Stomach (tissue), 4 donors: ENCODE results near the gene ZNF775.

ENCODE experiments used
- EP300 ChIP-seq: sonication (generic); formaldehyde crosslinking; IDR thresholded peaks from one replicate; pipeline ENCODE4 v1.6.1; 2017; ENCODE audit warnings: antibody characterized with exemption
- POLR2A ChIP-seq, 4 donors: fragments of 450-650 bp; IDR thresholded peaks; one replicate each; pipeline ENCODE4 v1.6.1; 2016; ENCODE audit warnings: antibody characterized with exemption in 4 of 4, control low read depth in 2 of 4, mild to moderate bottlenecking in 1 of 4, moderate library complexity in 1 of 4
- POLR2AphosphoS5 ChIP-seq, 3 donors: sonication (generic); formaldehyde crosslinking; IDR thresholded peaks; one replicate each; pipeline ENCODE4 v1.6.1; 2016; ENCODE audit warnings: antibody characterized with exemption in 3 of 3
- TF ChIP-seq, protein P1 (sequence below), 7 experiments: fragments of 450-650 bp in 4 of 7; fragments of 200-600 bp in 3 of 7; sonication (generic) in 3 of 7; IDR thresholded peaks; one replicate each; pipeline ENCODE4 v1.5.1; 2016 to 2019; ENCODE audit warnings: antibody characterized with exemption in 7 of 7, control low read depth in 2 of 7, mild to moderate bottlenecking in 1 of 7

DNA sequence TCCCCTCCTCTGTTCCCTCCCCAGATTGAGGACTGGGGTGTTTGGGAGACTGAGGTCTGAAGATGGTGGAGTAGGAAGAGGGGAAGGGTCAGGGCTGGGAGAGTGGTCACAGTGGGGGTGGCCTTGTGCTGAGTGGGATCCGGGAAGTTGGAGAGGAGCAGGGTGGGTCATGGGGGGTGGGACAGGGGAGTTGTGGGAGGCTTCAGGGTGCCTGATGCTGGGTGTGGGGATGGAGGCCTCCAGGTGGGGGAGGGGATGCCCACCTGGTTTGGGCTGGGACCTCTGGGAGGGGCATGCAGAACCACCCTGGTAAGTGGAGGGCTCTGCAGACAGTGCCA lies 2.6 kb downstream of the ZNF775 start:
- TF ChIP-seq EP300 (no peak), POLR2A (IDR thresholded peaks at IDR 0.05) (no peak), POLR2AphosphoS5 (IDR thresholded peaks at IDR 0.05) (no peak)
- TF ChIP-seq, protein P1, sequence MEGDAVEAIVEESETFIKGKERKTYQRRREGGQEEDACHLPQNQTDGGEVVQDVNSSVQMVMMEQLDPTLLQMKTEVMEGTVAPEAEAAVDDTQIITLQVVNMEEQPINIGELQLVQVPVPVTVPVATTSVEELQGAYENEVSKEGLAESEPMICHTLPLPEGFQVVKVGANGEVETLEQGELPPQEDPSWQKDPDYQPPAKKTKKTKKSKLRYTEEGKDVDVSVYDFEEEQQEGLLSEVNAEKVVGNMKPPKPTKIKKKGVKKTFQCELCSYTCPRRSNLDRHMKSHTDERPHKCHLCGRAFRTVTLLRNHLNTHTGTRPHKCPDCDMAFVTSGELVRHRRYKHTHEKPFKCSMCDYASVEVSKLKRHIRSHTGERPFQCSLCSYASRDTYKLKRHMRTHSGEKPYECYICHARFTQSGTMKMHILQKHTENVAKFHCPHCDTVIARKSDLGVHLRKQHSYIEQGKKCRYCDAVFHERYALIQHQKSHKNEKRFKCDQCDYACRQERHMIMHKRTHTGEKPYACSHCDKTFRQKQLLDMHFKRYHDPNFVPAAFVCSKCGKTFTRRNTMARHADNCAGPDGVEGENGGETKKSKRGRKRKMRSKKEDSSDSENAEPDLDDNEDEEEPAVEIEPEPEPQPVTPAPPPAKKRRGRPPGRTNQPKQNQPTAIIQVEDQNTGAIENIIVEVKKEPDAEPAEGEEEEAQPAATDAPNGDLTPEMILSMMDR (IDR thresholded peaks at IDR 0.05): no peak
